HG03439 (cell line): ENCODE measurements around the gene TJP3.
A peak's percentile ranks its signal among the peaks of the same experiment; 100 is the strongest.
"Not testable (repeated sequence)": the region's sequence is repeated elsewhere in the genome, so short reads cannot be mapped to it uniquely, and the experiment has no call there.

ENCODE experiments used
- ATAC-seq: cut with Tn5 transposase; IDR thresholded peaks from one replicate; pipeline ENCODE4 v1.9.1; 2021; ENCODE audit warnings: mild to moderate bottlenecking, moderate library complexity; ENCODE audit not compliant: unreplicated experiment

TJP3 gene

GRCh38 chr19:3738477-3739220, 30.5 kb downstream of the TJP3 start:
- ATAC-seq, result no peak

- ATAC-seq, result no peak
These were observed 32.2 kb downstream of the TJP3 start for GRCh38 chr19:3740431-3740830.

DNA sequence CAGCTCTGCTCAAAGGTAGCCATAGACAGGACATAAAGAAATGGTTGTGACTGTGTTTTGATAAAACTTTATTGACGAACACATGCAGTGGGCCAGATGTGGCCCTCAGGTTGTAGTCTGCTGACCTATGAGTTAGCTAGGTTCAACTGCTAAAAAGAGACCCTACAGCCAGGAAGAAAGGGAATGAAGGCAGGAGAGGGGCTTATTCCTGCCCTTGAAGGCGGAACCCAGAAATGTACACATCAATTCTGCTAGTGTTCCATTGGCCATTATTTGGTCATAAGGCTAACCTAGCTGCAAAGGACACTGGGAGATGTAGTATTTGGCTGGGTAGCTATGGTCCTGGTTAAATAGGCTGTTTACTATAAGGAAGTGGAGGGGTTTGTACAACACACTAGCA, 35.3 kb downstream of the TJP3 start:
- no peak for ATAC-seq

DNA sequence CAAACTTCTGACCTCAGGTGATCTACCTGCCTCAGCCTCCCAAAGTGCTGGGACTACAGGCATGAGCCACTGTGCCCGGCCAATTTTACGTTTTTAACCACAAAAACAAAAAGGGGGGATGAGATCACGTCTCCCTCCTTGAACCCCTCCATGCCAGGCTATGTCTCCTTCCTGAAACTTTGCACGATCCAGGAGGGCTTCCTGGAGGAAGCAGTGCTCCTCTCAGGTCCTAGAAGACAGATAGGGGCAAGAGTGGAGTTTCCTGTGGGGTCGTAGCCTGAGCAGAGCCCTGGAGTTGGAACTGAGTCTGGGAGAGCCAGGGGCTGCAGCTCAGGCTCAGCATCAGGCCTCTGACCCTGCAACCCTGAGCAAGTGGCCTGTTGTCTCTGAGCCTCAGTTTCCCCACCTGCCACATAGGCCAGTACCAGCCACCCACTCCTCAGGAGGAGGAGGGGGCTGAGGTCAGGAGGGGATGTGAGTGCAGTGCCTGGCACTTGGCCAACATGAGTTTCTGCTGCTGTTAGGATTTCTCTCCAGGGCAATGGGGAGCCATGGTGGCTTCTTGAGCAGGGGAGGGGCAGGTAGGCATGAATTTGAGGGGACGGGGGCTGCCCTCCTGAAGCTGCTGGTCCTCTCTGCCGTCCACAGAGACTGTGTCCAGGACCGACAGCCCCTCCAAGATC, 37.3 kb downstream of the TJP3 start:
- ATAC-seq, result no peak

- ATAC-seq, result no peak
These were observed 38.3 kb downstream of the TJP3 start for GRCh38 chr19:3746371-3747056.

GRCh38 chr19:3748965-3749364, 40.8 kb downstream of the TJP3 start:
- no peak for ATAC-seq

GRCh38 chr19:3750211-3750610, 42.0 kb downstream of the TJP3 start:
- ATAC-seq, result no peak

DNA sequence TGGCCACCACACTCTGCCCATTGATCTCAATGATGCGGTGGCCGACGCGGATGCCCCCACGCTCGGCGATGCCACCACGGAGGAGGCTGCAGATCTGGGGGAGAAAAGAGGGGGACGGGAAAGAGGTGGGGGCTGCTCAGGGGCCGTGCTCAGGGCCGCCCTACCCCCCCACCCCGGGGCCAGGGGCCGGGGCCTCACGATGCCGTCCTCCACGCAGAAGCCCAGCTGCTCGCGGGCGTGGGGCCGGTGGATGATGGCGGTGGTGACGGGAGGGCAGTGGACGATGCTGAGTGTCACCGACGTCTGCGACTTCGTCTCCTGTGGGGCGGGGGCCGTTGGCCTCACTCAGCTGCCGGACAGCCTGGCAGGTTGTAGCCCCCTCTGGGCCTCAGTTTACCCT, 43.1 kb downstream of the TJP3 start:
- no peak for ATAC-seq

DNA sequence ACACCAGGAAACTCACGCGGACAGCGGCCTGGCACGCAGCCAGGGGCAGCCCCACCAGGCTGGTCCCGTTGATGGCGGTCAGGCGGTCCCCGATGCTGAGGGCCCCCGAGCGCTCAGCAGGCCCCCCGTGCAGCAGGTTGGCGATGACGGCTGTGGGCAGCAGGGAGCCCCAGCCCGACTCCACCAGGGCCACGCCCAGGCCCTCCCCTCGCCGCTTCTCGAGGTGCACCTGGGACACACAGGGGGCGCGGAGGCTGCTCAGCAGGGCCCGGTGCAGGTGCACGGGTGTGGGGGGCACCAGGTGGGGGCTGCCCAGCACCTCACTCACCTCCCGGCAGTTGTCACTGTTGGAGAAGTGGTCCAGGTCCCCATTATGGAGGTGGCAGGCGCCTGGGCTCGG, 44.3 kb downstream of the TJP3 start:
- ATAC-seq, result no peak

DNA sequence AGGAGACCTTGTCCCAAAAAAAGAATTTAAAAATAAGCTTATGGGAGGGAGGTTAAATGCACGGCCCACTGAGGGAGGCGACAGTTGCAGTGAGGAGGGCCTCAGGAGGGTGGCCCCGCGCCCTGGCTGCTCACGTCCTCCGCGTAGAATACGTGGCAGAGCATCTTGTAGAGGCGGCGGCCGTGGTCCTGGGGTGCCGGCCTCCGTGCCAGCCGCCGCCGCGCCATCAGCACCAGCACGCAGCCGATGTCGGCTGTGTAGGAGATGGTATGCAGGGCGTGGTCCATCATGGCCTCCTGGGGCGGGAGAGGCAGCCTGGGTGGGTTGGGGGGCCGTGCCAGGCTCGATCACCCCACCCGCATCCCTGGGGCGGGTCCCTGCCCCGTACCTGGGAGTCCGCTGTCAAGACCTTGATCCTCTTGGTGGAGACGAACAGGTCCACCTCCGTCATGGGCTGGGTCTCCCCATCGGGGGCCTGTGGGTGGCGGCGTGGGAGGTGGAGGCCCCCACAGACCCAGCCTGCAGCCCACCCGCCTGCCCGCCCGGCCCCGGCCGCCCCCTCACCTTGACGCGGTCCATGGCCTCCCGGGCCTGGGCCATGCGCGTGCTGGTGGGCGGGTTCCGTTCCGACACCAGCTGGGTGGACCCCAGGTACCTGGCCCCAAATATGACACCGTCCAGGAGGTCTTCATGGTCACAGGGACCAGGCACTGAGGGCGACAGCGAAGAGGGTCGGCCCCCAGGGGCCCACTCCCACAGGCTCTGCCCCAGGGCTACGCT, 45.6 kb downstream of the TJP3 start:
- ATAC-seq, result no peak

DNA sequence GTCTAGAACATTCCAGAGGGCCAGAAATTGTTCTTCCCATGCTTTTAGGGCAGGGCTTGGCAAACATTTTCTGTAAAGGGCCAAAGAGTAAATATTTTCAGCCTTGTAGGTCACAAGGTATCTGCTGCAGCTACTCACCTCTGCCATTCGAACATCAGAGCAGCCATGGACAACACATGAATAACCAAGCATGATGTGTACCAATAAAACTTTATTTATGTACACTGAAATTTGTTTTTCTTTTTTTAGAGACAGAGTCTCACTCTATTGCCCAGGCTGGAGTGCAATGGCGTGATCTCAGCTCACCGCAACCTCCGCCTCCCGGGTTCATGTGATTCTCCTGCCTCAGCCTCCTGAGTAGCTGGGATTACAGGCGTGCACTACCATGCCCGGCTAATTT, 49.5 kb downstream of the TJP3 start:
- not testable (repeated sequence) for ATAC-seq

DNA sequence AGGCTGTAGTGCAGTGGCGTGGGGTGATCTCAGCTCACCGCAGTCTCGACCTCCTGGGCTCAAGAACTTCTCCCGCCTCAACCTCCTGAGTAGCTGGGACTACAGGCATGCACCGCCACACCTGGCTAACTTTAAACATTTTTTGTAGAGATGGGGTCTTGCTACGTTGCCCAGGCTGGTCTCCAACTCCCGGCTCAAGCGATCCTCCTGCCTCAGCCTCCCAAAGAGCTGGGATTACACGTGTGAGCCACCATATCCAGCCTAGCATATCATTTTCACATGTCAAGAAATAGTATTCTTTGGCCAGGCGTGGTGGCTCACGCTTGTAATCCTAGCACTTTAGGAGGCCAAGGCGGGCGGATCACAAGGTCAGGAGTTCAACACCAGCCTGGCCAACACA, 50.1 kb downstream of the TJP3 start:
- not testable (repeated sequence) for ATAC-seq

- no peak for ATAC-seq
These were observed 51.5 kb downstream of the TJP3 start for GRCh38 chr19:3759482-3760254.

DNA sequence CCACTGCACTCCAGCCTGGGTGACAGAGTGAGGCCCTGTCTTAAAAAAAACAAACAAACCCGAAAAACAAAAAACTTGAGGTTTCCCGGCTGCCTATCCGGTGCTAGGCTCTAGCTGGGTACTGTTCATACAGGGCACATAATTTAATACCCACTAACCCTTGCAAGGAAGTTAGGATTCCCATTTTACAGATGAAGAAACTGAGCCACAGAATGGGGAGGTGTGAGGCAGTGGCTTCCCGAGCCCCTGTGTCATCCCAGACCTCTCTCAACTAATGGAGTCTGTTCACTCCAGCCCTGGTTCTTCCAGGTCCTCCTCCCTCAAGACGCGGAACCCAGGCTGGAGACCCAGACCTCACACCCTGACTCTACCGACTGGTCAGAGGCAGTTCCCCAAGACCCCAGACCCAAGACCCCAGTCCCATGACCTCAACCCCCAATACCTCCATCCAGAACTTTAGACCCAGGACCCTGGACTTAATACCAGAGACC, 52.7 kb downstream of the TJP3 start:
- no peak for ATAC-seq

DNA sequence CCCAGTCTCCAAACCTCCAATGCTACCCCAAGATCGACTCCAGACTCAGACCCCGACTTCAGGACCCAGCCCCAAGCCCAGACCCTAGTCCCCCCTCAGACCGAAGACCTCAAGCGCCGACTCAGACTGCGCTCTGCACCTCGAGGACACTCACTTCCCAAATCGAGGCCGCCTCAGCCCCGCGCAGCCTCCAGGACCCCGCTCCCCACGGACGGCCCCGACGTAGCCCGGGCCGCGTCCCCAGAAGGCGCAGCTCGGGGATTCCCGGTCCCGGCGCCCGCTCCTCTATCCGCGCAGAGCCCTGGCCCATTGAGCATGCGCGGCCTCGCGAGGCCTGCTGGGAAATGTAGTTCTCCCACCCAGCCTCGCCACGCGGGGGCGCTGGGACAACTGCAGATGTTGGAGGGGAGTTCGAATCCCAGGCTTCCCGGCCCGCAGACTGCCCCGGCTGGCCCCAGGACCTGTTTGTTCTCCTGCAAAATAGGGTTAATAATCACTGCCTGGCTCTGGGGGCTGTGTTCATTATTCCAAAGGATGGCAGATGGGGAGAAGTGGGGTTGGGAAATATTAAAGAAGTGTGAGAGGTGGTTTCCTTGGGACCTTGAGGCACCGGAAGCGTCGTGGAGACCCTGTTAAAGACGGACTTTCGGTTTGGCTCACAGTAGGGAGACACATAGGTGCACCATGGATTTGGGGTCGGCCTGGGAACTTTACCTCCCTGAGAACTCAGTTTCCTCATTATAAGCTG, 53.4 kb downstream of the TJP3 start, which contains the start of gene APBA3:
APBA3 (minus strand) TSS at position 311 of the 748 bp plus-strand sequence. CDS start 1,428 bp downstream, outside the sequence.
- peak; percentile 48 for ATAC-seq

- no peak for ATAC-seq
These were observed 53.9 kb downstream of the TJP3 start for GRCh38 chr19:3762130-3762473.

GRCh38 chr19:3762501-3763459, 54.6 kb downstream of the TJP3 start, which contains the start of gene MRPL54:
MRPL54 (plus strand) TSS chr19:3762682; CDS start chr19:3762701, 19 bp downstream.
- ATAC-seq, result peak; percentile 74

DNA sequence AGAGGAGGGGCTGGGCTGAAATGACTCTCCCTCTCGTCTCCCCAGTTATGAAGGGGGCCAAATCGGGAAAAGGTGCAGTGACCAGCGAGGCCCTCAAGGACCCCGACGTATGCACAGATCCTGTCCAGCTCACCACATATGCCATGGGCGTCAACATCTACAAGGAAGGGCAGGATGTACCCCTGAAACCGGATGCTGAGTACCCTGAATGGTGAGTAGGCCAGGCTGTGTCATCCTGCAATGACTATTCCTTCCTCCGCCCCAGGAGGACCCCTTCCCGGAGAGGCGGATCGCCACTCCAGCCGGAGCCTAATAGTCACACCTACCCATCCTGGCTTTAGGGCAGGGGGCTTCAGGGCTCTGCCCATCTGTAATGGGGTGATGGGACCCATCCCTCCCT, 56.9 kb downstream of the TJP3 start:
- no peak for ATAC-seq
